ENCODE results near the gene CCDC188. TPM values are rescaled to one million over a fixed set of nuclear protein-coding genes. Genes with fewer than 3 reads are reported as not detected.

Gene CCDC188
- total and polyA plus RNA-seq, 10 of the 15 experiments (the other 5 are each of a cell fraction or from before 2014, with no cell fraction given): not detected

DNA sequence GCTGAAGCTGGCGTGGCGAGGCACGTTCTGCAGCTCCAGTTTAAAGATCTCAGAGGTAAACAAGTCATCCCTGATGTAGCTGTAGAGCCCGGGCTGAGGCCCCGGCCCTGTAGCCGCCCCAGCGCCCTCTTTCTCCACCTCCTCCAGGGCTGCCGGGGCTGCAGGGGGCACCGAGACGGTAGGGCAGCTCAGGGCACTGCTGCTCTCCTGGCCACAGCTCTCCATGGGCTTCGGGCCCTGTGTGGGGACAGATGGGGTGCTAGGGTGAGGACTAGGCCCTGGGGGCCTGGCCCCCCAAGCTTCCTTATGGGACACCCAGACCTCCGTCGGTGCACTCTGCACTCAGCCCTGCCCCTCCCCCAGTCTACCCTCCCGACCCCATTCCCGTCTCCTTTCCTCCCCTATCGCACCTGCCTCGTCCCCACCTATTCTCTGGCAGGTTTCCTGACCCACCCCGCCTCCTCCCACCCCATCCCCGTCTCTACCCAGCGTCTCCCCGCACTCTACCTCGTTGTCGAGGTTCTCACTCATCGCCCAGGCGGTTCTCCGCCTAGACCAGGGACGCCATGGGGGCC is 34.4 kb downstream of the CCDC188 start:
- whole genome bisulfite sequencing (ENCODE audit: insufficient coverage, insufficient replicate concordance, low lambda C conversion rate, missing lambda C conversion rate): 4% methylated on average over 20 of the region's 27 CpGs
- TF ChIP-seq, protein P1, sequence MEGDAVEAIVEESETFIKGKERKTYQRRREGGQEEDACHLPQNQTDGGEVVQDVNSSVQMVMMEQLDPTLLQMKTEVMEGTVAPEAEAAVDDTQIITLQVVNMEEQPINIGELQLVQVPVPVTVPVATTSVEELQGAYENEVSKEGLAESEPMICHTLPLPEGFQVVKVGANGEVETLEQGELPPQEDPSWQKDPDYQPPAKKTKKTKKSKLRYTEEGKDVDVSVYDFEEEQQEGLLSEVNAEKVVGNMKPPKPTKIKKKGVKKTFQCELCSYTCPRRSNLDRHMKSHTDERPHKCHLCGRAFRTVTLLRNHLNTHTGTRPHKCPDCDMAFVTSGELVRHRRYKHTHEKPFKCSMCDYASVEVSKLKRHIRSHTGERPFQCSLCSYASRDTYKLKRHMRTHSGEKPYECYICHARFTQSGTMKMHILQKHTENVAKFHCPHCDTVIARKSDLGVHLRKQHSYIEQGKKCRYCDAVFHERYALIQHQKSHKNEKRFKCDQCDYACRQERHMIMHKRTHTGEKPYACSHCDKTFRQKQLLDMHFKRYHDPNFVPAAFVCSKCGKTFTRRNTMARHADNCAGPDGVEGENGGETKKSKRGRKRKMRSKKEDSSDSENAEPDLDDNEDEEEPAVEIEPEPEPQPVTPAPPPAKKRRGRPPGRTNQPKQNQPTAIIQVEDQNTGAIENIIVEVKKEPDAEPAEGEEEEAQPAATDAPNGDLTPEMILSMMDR (IDR thresholded peaks at IDR 0.05 in 2 of 3, conservative IDR thresholded peaks at IDR 0.05 in 1 of 3; ENCODE audit: control insufficient read depth in 2 of 3, extremely low read depth in 1 of 3, insufficient read depth in 1 of 3, low read depth in 3 of 3, low read length in 3 of 3): no peak
- 0 out of 2 replicates have a peak, but pooled peaks have one; percentile 4 for TF ChIP-seq BACH1 (IDR thresholded peaks at IDR 0.05; ENCODE audit: borderline replicate concordance)
- peak overlapping the region; percentile 83 for H3K4me3 ChIP-seq
- H3K27ac ChIP-seq (ENCODE audit: control insufficient read depth, insufficient read depth): peak overlapping the region; percentile 91
- intact Hi-C loops (cut with micrococcal nuclease; ENCODE audit: unreplicated experiment): loop anchor here (5.0 kb wide), 1 partner anchor 144 kb away; no protein-coding TSS in a partner anchor
- DNase-seq (ENCODE audit: low read depth, low spot score): no peak
- in situ Hi-C loops (cut with MboI): no loop called here
- peak; percentile 4 for ATAC-seq
- H3K4me1 ChIP-seq (ENCODE audit: control insufficient read depth, insufficient read depth, low read length): peaks cover 33% of the 10 kb centered on the region
- peak overlapping the region; percentile 96 for H3K4me2 ChIP-seq (ENCODE audit: control insufficient read depth, insufficient read depth)
- peak overlapping the region; percentile 76 for H2AFZ ChIP-seq (ENCODE audit: control insufficient read depth, low read depth, low read length)
- H4K20me1 ChIP-seq (ENCODE audit: control insufficient read depth, insufficient read depth): 0 out of 2 replicates have a peak, but pooled peaks cover 2% of the 10 kb centered on the region
- ChIA-PET RAD21 (ENCODE audit: unreplicated experiment) (no interaction called here), POLR2A (interaction anchor here (1.3 kb wide), 2 partner anchors 97 to 174 kb away, joined by 3 to 5 read pairs; no protein-coding TSS in a partner anchor), CTCF (interaction anchor here (0.9 to 1.5 kb wide), 2 partner anchors 37 to 386 kb away, joined by 3 read pairs; no protein-coding TSS in a partner anchor), SMC1A (ENCODE audit: uncharacterized antibody, unreplicated experiment) (no interaction called here)
- peak overlapping the region; percentile 91 for H3K9ac ChIP-seq (ENCODE audit: control insufficient read depth, insufficient read depth, low read length)
- no peak for FAIRE-seq
- H3K27me3 ChIP-seq (replicated peaks in 1 of 2; ENCODE audit: control insufficient read depth in 2 of 2, insufficient read depth in 2 of 2, low read length in 1 of 2): no peaks in the 10 kb centered on the region
- H3K79me2 ChIP-seq (ENCODE audit: control insufficient read depth, insufficient read depth, low read length): peaks cover 62% of the 10 kb centered on the region
- H3K9me3 ChIP-seq (replicated peaks; ENCODE audit: control insufficient read depth, insufficient read depth, low read length): no peaks in the 10 kb centered on the region
- BruUV-seq (replicated peaks): TSS peak; percentile 81
- H3K36me3 ChIP-seq (ENCODE audit: control insufficient read depth in 2 of 2, insufficient read depth in 2 of 2, low read length in 1 of 2): peaks cover 32 to 41% of the 10 kb centered on the region in 2 experiments

Data from GM12878 (cell line).